ENCODE measurements around the gene ZSCAN22.
A peak's percentile ranks its signal among the peaks of the same experiment; 100 is the strongest.

DNA sequence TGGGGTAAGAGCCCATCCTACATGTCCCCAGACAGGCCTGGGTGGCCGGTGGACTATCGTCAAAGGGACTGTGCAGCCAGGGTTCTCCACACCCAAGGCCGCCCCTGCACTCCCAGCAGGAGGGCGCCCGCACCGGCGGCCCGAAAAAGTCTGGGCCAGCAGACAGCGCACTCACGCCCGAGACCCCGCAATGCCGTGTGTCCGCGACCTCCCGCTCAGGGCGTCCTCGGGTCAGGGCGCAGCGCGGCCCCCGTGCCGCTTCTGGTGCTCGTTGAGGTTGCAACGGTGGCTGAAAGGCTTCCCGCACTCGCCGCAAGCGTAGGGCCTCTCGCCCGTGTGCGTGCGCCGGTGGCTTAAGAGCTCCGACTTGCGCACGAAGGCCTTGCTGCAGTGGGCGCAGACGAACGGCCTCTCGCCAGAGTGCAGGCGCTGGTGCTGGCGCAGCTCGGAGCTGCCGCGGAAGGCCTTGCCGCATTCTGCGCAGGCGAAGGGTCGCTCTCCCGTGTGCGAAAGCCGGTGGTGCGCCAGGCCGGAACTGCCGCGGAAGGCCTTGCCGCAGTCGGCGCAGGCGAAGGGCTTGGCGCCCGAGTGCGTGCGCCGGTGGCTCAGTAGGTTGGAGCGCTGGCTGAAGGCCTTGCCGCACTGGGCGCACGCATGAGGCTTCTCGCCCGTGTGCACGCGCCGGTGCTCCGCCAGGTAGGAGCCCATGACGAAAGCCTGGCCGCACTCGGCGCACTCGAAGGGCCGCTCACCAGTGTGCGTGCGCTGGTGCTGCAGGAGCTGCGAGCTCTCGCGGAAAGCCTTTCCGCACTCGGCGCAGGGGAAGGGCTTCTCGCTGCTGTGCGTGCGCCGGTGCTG, 29.3 kb downstream of the ZSCAN22 start:
- TF ChIP-seq POLR2AphosphoS5 (IDR thresholded peaks at IDR 0.05; ENCODE audit: insufficient read depth in 1 of 2, low read depth in 1 of 2) (peak in 1 of 2 donors; percentile 32), POLR2A (IDR thresholded peaks at IDR 0.05) (no peak)
- TF ChIP-seq, protein P1, sequence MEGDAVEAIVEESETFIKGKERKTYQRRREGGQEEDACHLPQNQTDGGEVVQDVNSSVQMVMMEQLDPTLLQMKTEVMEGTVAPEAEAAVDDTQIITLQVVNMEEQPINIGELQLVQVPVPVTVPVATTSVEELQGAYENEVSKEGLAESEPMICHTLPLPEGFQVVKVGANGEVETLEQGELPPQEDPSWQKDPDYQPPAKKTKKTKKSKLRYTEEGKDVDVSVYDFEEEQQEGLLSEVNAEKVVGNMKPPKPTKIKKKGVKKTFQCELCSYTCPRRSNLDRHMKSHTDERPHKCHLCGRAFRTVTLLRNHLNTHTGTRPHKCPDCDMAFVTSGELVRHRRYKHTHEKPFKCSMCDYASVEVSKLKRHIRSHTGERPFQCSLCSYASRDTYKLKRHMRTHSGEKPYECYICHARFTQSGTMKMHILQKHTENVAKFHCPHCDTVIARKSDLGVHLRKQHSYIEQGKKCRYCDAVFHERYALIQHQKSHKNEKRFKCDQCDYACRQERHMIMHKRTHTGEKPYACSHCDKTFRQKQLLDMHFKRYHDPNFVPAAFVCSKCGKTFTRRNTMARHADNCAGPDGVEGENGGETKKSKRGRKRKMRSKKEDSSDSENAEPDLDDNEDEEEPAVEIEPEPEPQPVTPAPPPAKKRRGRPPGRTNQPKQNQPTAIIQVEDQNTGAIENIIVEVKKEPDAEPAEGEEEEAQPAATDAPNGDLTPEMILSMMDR (IDR thresholded peaks at IDR 0.05): no peak

All from vagina (tissue), 2 donors.